Epithelial cell of esophagus (primary cell): ENCODE measurements around the gene IL23R.

Source experiments
- DNase-seq: peaks from one replicate; pipeline ENCODE4 v3.0.0; 2010; ENCODE audit warnings: low read depth
- H3K4me3 ChIP-seq: 2 replicates; pipeline ENCODE4 v1.5.1; 2011; ENCODE audit warnings: mild to moderate bottlenecking, low read length, control low read depth
- CTCF ChIP-seq: IDR thresholded peaks from 2 replicates; pipeline ENCODE4 v1.5.1; 2011; ENCODE audit warnings: low read depth, mild to moderate bottlenecking, low read length, control low read depth, inconsistent platforms; ENCODE audit not compliant: insufficient read depth; ENCODE audit errors: missing control alignments

Gene IL23R

GRCh38 chr1:67174716-67175284 lies 8.5 kb downstream of the IL23R start:
- H3K4me3 ChIP-seq: no peak overlapping the region
- no peak for DNase-seq
- no peak for TF ChIP-seq CTCF

- DNase-seq: no peak
- no peak for TF ChIP-seq CTCF
- H3K4me3 ChIP-seq: no peak overlapping the region
Measured at GRCh38 chr1:67175530-67176087, 9.4 kb downstream of the IL23R start.

- no peak for DNase-seq
- TF ChIP-seq CTCF: no peak
- no peak overlapping the region for H3K4me3 ChIP-seq
Measured at GRCh38 chr1:67184838-67185421, 18.7 kb downstream of the IL23R start.

- H3K4me3 ChIP-seq: no peak overlapping the region
- no peak for DNase-seq
- TF ChIP-seq CTCF: no peak
Measured at GRCh38 chr1:67188137-67188536, 21.9 kb downstream of the IL23R start.

- no peak for DNase-seq
- no peak for TF ChIP-seq CTCF
- no peak overlapping the region for H3K4me3 ChIP-seq
Measured at GRCh38 chr1:67189953-67190352, 23.7 kb downstream of the IL23R start.

- TF ChIP-seq CTCF: no peak
- DNase-seq: no peak
- no peak overlapping the region for H3K4me3 ChIP-seq
Measured at GRCh38 chr1:67190410-67190809, 24.2 kb downstream of the IL23R start.

- TF ChIP-seq CTCF: no peak
- no peak for DNase-seq
- H3K4me3 ChIP-seq: no peak overlapping the region
Measured at GRCh38 chr1:67190942-67191341, 24.7 kb downstream of the IL23R start.
